HepG2 (cell line): ENCODE results near the gene MRPS31. TPM values are rescaled to one million over a fixed set of nuclear protein-coding genes. Genes with fewer than 3 reads are reported as not detected.

Experiments
- FOSL1 ChIP-seq: sonication (generic); formaldehyde crosslinking; IDR thresholded peaks from 2 replicates; pipeline ENCODE4 v1.9.0; 2021; ENCODE audit warnings: missing genetic modification reagents, borderline replicate concordance
- FOXP1 ChIP-seq, 2 experiments: fragments of 450-650 bp in 1 of 2; IDR thresholded peaks; 2 replicates each; pipeline ENCODE4 v1.6.1; 2017 to 2018; ENCODE audit warnings: antibody characterized with exemption in 1 of 2
- GPN1 ChIP-seq: sonication (generic); formaldehyde crosslinking; IDR thresholded peaks from 2 replicates; pipeline ENCODE4 v1.5.1; 2020; ENCODE audit warnings: missing genetic modification reagents, borderline replicate concordance
- HOXD1 ChIP-seq: sonication (generic); formaldehyde crosslinking; IDR thresholded peaks from 2 replicates; pipeline ENCODE4 v1.5.0; 2020; ENCODE audit warnings: missing genetic modification reagents
- NFE2 ChIP-seq: sonication (generic); formaldehyde crosslinking; IDR thresholded peaks from 2 replicates; pipeline ENCODE4 v1.4.0; 2020; ENCODE audit warnings: missing genetic modification reagents
- ZFP41 ChIP-seq: sonication (generic); formaldehyde crosslinking; IDR thresholded peaks from 2 replicates; pipeline ENCODE4 v1.4.0; 2020; ENCODE audit warnings: mild to moderate bottlenecking, missing genetic modification reagents, borderline replicate concordance
- ZNF598 ChIP-seq: sonication (generic); formaldehyde crosslinking; IDR thresholded peaks from 2 replicates; pipeline ENCODE4 v1.5.1; 2020; ENCODE audit warnings: mild to moderate bottlenecking, missing genetic modification reagents, borderline replicate concordance
- ZNF619 ChIP-seq: sonication (generic); formaldehyde crosslinking; IDR thresholded peaks from 2 replicates; pipeline ENCODE4 v1.4.0; 2020; ENCODE audit warnings: mild to moderate bottlenecking, missing genetic modification reagents
- ZNF780A ChIP-seq: sonication (generic); formaldehyde crosslinking; IDR thresholded peaks from 2 replicates; pipeline ENCODE4 v1.8.0; 2022; ENCODE audit warnings: mild to moderate bottlenecking, missing genetic modification reagents, moderate library complexity
- polyA plus RNA-seq, 8 experiments: library from polyadenylated mRNA; depleted of rRNA in 3 of 8; stranded (reverse) in 7 of 8; unstranded in 1 of 8; fragments of >200 nt; fragmentation: Illumina TruSeq in 4 of 8; extraction: Trizol in 4 of 8; gene quantifications; 2 replicates each; pipeline versions ENCODE4 v1.2.1 to v1.2.3, GENCODE V29; 2011 to 2016; ENCODE audit warnings: low read depth in 4 of 8, missing spikeins in 1 of 8, mixed read lengths in 1 of 8; ENCODE audit not compliant: insufficient read depth in 1 of 8
- total RNA-seq, 5 experiments: library from RNA; depleted of rRNA; stranded (reverse); fragments of >200 nt; fragmentation: Illumina TruSeq; extraction: Trizol; gene quantifications; 2 replicates each; pipeline ENCODE4 v1.2.3, GENCODE V29; 2016; ENCODE audit warnings: low read depth in 1 of 5
- TF ChIP-seq, protein P1 (sequence below): sonication (generic); formaldehyde crosslinking; IDR thresholded peaks from 2 replicates; pipeline ENCODE4 v1.4.0; 2020; ENCODE audit warnings: mild to moderate bottlenecking, missing genetic modification reagents
- TF ChIP-seq, protein P2 (sequence below): sonication (generic); formaldehyde crosslinking; IDR thresholded peaks from 2 replicates; pipeline ENCODE4 v1.4.0; 2020; ENCODE audit warnings: missing genetic modification reagents
- TF ChIP-seq, protein P3 (sequence below): sonication (generic); formaldehyde crosslinking; IDR thresholded peaks from 2 replicates; pipeline ENCODE4 v1.4.0; 2020; ENCODE audit warnings: mild to moderate bottlenecking, missing genetic modification reagents
- TF ChIP-seq, protein P4 (sequence below): sonication (generic); formaldehyde crosslinking; IDR thresholded peaks from 2 replicates; pipeline ENCODE4 v1.4.0; 2020; ENCODE audit warnings: mild to moderate bottlenecking, low read depth, missing genetic modification reagents

The MRPS31 gene
- total and polyA plus RNA-seq, 2 of the 13 experiments (the other 11 are each of a cell fraction or from before 2014, with no cell fraction given): 23.7 to 34.1 TPM

DNA sequence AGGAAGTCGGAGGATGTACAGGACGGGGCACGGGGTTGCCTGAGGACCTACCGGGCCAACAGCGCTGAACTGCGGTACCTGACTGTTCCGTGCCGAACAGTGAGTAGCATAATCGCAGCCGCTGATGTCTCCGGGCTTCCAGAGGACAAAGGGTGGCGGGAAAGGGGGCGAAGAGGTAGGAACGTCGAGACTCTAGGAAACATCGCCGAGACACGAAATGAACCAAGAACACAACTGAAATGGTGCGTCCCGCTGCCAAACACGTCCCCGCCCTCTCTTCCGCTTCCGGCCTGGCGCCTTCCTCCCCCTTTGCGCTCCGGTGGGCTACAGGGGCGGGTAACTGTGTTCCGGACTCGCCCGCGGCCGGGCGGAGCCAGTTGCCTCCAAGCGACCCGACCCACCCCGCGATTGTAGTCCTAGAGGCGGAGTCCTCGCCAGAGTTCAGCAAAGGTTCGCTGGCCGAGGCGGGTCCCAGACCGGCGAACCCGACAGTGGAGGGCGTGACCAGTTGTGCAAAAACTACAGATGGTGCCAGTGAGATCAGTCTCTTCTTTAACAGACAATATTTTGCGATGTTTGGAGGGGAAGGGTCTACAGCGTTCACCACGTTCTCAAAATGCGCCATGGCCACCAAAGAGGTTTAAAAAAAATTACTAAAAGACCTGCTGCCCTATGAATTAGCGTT is at the start of gene MRPS31 (continued):
- TF ChIP-seq, protein P1, sequence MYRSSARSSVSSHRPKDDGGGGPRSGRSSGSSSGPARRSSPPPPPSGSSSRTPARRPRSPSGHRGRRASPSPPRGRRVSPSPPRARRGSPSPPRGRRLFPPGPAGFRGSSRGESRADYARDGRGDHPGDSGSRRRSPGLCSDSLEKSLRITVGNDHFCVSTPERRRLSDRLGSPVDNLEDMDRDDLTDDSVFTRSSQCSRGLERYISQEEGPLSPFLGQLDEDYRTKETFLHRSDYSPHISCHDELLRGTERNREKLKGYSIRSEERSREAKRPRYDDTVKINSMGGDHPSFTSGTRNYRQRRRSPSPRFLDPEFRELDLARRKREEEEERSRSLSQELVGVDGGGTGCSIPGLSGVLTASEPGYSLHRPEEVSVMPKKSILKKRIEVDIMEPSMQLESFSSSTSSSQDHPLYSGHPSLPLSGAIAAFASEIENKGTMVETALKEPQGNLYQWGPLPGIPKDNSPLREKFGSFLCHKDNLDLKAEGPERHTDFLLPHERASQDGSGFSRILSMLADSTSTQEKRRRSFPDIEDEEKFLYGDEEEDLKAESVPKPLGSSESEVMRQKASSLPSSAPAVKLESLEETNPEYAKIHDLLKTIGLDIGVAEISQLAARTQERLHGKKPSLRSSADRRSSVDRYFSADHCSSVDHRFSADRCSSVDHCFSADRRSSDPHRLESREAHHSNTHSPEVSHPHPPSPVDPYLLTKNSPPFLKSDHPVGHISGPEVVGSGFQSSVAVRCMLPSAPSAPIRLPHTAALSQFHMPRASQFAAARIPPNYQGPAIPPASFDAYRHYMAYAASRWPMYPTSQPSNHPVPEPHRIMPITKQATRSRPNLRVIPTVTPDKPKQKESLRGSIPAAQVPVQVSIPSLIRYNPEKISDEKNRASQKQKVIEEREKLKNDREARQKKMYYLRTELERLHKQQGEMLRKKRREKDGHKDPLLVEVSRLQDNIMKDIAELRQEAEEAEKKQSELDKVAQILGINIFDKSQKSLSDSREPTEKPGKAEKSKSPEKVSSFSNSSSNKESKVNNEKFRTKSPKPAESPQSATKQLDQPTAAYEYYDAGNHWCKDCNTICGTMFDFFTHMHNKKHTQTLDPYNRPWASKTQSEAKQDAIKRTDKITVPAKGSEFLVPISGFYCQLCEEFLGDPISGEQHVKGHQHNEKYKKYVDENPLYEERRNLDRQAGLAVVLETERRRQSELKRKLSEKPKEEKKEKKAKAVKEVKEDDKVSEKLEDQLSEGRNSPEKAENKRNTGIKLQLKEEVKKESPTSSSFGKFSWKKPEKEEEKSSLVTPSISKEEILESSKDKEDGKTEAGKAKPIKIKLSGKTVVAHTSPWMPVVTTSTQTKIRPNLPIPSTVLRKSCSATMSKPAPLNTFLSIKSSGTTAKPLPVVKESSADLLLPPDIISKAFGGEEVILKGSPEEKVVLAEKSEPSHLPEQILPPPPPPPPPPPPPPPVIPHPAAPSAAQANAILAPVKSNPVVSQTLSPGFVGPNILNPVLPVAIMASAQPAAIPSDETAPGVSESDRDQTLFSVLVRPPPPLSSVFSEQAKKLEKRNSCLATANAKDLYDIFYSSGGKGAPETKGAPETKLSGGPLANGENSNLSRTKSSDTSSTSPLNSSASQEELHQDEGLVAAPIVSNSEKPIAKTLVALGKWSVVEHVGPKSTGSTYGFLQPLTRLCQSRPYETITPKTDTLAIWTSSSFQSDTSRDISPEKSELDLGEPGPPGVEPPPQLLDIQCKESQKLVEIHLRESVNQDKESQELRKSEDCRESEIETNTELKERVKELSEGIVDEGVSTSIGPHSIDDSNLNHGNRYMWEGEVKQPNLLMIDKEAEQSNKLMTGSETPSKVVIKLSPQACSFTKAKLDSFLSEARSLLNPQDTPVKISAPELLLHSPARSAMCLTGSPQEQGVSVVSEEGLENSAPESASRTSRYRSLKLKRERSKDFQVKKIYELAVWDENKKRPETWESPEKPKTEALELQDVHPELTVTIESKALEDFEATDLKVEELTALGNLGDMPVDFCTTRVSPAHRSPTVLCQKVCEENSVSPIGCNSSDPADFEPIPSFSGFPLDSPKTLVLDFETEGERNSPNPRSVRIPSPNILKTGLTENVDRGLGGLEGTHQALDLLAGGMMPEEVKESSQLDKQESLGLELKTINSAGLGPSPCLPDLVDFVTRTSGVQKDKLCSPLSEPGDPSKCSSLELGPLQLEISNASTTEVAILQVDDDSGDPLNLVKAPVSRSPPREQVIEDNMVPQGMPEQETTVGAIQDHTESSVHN: 0 out of 2 replicates have a peak, but pooled peaks have one; percentile 55
- TF ChIP-seq HOXD1 (CRISPR knock-in tag) (peak; percentile 92), ZFP41 (CRISPR knock-in tag) (peak; percentile 72; the same call in 1 of the 2 replicates), FOSL1 (CRISPR knock-in tag) (no peak), NFE2 (peak; percentile 5; the same call in 1 of the 2 replicates), FOXP1 (IDR thresholded peaks at IDR 0.05) (no peak), FOXP1 (CRISPR knock-in tag; IDR thresholded peaks at IDR 0.05) (peak; percentile 67; the same call in 1 of the 2 replicates), GPN1 (CRISPR knock-in tag) (no peak), ZNF780A (CRISPR knock-in tag) (no peak), ZNF598 (peak; percentile 83; the same call in 1 of the 2 replicates), ZNF619 (no peak)
- TF ChIP-seq, protein P2, sequence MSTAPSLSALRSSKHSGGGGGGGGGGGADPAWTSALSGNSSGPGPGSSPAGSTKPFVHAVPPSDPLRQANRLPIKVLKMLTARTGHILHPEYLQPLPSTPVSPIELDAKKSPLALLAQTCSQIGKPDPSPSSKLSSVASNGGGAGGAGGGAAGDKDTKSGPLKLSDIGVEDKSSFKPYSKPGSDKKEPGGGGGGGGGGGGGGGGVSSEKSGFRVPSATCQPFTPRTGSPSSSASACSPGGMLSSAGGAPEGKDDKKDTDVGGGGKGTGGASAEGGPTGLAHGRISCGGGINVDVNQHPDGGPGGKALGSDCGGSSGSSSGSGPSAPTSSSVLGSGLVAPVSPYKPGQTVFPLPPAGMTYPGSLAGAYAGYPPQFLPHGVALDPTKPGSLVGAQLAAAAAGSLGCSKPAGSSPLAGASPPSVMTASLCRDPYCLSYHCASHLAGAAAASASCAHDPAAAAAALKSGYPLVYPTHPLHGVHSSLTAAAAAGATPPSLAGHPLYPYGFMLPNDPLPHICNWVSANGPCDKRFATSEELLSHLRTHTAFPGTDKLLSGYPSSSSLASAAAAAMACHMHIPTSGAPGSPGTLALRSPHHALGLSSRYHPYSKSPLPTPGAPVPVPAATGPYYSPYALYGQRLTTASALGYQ (CRISPR knock-in tag): peak; percentile 78; the same call in 1 of the 2 replicates
- TF ChIP-seq, protein P3, sequence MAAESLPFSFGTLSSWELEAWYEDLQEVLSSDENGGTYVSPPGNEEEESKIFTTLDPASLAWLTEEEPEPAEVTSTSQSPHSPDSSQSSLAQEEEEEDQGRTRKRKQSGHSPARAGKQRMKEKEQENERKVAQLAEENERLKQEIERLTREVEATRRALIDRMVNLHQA (CRISPR knock-in tag): no peak
- TF ChIP-seq, protein P4, sequence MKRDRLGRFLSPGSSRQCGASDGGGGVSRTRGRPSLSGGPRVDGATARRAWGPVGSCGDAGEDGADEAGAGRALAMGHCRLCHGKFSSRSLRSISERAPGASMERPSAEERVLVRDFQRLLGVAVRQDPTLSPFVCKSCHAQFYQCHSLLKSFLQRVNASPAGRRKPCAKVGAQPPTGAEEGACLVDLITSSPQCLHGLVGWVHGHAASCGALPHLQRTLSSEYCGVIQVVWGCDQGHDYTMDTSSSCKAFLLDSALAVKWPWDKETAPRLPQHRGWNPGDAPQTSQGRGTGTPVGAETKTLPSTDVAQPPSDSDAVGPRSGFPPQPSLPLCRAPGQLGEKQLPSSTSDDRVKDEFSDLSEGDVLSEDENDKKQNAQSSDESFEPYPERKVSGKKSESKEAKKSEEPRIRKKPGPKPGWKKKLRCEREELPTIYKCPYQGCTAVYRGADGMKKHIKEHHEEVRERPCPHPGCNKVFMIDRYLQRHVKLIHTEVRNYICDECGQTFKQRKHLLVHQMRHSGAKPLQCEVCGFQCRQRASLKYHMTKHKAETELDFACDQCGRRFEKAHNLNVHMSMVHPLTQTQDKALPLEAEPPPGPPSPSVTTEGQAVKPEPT (CRISPR knock-in tag): 0 out of 2 replicates have a peak, but pooled peaks have one; percentile 31
